B cell (primary cell): ENCODE data around the gene MRPL16. TPM values are rescaled to one million over a fixed set of nuclear protein-coding genes. Genes with fewer than 3 reads are reported as not detected.

Experiments
- ATAC-seq: fragments of 200-7000 bp; cut with Tn5 transposase; one replicate; pipeline ENCODE4 v1.10.0; 2021; ENCODE audit warnings: low read depth, mild to moderate bottlenecking, moderate number of reproducible peaks, moderate library complexity
- CTCF ChIA-PET: fragments of 350-600 bp; sonication (Branson Sonifier 250); formaldehyde crosslinking; loops from one replicate; lab custom pipeline; 2021; ENCODE audit warnings: antibody characterized with exemption, inconsistent platforms; lab: Charles Lee
- POLR2A ChIA-PET: fragments of 350-600 bp; sonication (Branson Sonifier 250); formaldehyde crosslinking; loops from one replicate; lab custom pipeline; 2021; ENCODE audit warnings: antibody characterized with exemption; lab: Charles Lee
- DNase-seq: peaks from one replicate; pipeline ENCODE4 v3.0.0; 2013
- H2AFZ ChIP-seq: 2 replicates; pipeline ENCODE4 v1.6.1; 2012; ENCODE audit warnings: mild to moderate bottlenecking, low read depth, low read length; ENCODE audit not compliant: insufficient read depth, poor library complexity, severe bottlenecking
- H3K27ac ChIP-seq, 2 donors: 1 replicate in 1 of 2; 2 replicates in 1 of 2; pipeline ENCODE4 v1.5.1; 2012 to 2013; ENCODE audit warnings: low read length in 2 of 2, mild to moderate bottlenecking in 2 of 2, moderate library complexity in 1 of 2
- H3K27me3 ChIP-seq, 4 experiments: fragments of 200-600 bp in 1 of 4; sonication (generic) in 1 of 4; replicated peaks in 1 of 4; 1 replicate in 2 of 4; 2 replicates in 2 of 4; pipeline versions ENCODE4 v1.6.1 to v1.7.0; 2013 to 2016; ENCODE audit warnings: low read length in 3 of 4, mild to moderate bottlenecking in 2 of 4, mixed read lengths in 1 of 4, moderate library complexity in 1 of 4; ENCODE audit not compliant: insufficient read depth in 4 of 4, control insufficient read depth in 3 of 4; ENCODE audit errors: control extremely low read depth in 1 of 4
- H3K36me3 ChIP-seq, 2 experiments: replicated peaks in 1 of 2; 1 replicate in 1 of 2; 2 replicates in 1 of 2; pipeline versions ENCODE4 v1.6.1 to v1.7.1; 2013; ENCODE audit warnings: low read length in 1 of 2; ENCODE audit not compliant: insufficient read depth in 2 of 2, control insufficient read depth in 1 of 2; ENCODE audit errors: control extremely low read depth in 1 of 2, extremely low read depth in 1 of 2
- H3K4me1 ChIP-seq, 2 donors: fragments of 200-600 bp in 1 of 2; sonication (generic) in 1 of 2; 1 replicate in 1 of 2; 2 replicates in 1 of 2; pipeline versions ENCODE4 v1.5.1 to v1.6.1; 2013 to 2017; ENCODE audit warnings: low read length in 2 of 2; ENCODE audit not compliant: control insufficient read depth in 2 of 2, insufficient read depth in 2 of 2
- H3K4me2 ChIP-seq: replicated peaks from 2 replicates; pipeline ENCODE3; 2012; ENCODE audit warnings: mild to moderate bottlenecking, low read depth, low read length; ENCODE audit not compliant: poor library complexity, severe bottlenecking
- H3K4me3 ChIP-seq, 5 experiments: fragments of 200-600 bp in 1 of 5; sonication (generic) in 1 of 5; 1 replicate in 3 of 5; 2 replicates in 2 of 5; pipeline versions ENCODE4 v1.5.1 to v1.7.0; 2011 to 2016; ENCODE audit warnings: low read length in 4 of 5, mild to moderate bottlenecking in 4 of 5, low read depth in 2 of 5, control low read depth in 1 of 5, moderate library complexity in 1 of 5; ENCODE audit not compliant: insufficient read depth in 1 of 5; ENCODE audit errors: control extremely low read depth in 1 of 5, extremely low read depth in 1 of 5
- H3K79me2 ChIP-seq: fragments of 200-600 bp; sonication (generic); one replicate; pipeline ENCODE4 v1.6.0; 2016; ENCODE audit warnings: low read length; ENCODE audit not compliant: control insufficient read depth, insufficient read depth
- H3K9ac ChIP-seq: fragments of 200-600 bp; sonication (generic); 2 replicates; pipeline ENCODE4 v1.6.1; 2017; ENCODE audit warnings: mild to moderate bottlenecking, low read length, moderate library complexity
- H3K9me3 ChIP-seq, 3 donors: one replicate each; pipeline versions ENCODE4 v1.6.1 to v1.7.1; 2013; ENCODE audit warnings: low read length in 2 of 3; ENCODE audit not compliant: control insufficient read depth in 2 of 3, insufficient read depth in 1 of 3; ENCODE audit errors: control extremely low read depth in 1 of 3
- H4K20me1 ChIP-seq: 2 replicates; pipeline ENCODE4 v1.6.0; 2012; ENCODE audit warnings: mild to moderate bottlenecking, low read length; ENCODE audit not compliant: insufficient read depth, control insufficient read depth, poor library complexity, severe bottlenecking
- H3K27ac Mint-ChIP-seq: one replicate; pipeline ENCODE4 v1.8.0; 2021; ENCODE audit warnings: mixed read lengths
- H3K27me3 Mint-ChIP-seq: one replicate; pipeline ENCODE4 v1.8.0; 2021; ENCODE audit warnings: mixed read lengths
- H3K4me1 Mint-ChIP-seq: one replicate; pipeline ENCODE4 v1.8.0; 2021; ENCODE audit warnings: mixed read lengths
- H3K4me3 Mint-ChIP-seq: one replicate; pipeline ENCODE4 v1.8.0; 2021; ENCODE audit warnings: mixed read lengths
- H3K9me3 Mint-ChIP-seq: one replicate; pipeline ENCODE4 v1.8.0; 2022; ENCODE audit warnings: mixed read lengths; ENCODE audit not compliant: insufficient read depth
- EZH2 ChIP-seq: IDR thresholded peaks from 2 replicates; pipeline ENCODE4 v1.6.1; 2012; ENCODE audit warnings: borderline replicate concordance, low read depth, mild to moderate bottlenecking, moderate library complexity, low read length; ENCODE audit not compliant: insufficient read depth, poor library complexity, severe bottlenecking
- WGBS: methylation state at CpG from one replicate; pipeline ENCODE4 v1.1.5; 2013; ENCODE audit warnings: missing lambda C conversion rate; ENCODE audit not compliant: insufficient coverage; 5-methylcytosine and 5-hydroxymethylcytosine counted together
- intact Hi-C: fragments of 100-400 bp; cut with micrococcal nuclease; formaldehyde crosslinking; loops from one replicate; pipeline ENCODE4 v1.10.0; 2022
- polyA plus RNA-seq: library from polyadenylated mRNA; depleted of rRNA; stranded (reverse); fragments of >200 nt; gene quantifications from 2 replicates; pipeline ENCODE4 v1.2.3, GENCODE V29; 2012
- total RNA-seq, 2 donors: library from RNA; stranded (reverse); fragments of 120-200 nt in 1 of 2; gene quantifications; 1 replicate in 1 of 2; 2 replicates in 1 of 2; pipeline versions ENCODE4 v1.2.3 to v1.2.4, GENCODE V29; 2013 to 2022
- TF ChIP-seq, protein P1 (sequence below): fragments of 200-600 bp; IDR thresholded peaks from one replicate; pipeline ENCODE4 v1.8.0; 2022; ENCODE audit warnings: antibody characterized with exemption, mild to moderate bottlenecking

The MRPL16 gene
- total and polyA plus RNA-seq, 2 donors (not counting 1 experiment from before 2014, with no cell fraction given): 38.3 to 41.0 TPM

DNA sequence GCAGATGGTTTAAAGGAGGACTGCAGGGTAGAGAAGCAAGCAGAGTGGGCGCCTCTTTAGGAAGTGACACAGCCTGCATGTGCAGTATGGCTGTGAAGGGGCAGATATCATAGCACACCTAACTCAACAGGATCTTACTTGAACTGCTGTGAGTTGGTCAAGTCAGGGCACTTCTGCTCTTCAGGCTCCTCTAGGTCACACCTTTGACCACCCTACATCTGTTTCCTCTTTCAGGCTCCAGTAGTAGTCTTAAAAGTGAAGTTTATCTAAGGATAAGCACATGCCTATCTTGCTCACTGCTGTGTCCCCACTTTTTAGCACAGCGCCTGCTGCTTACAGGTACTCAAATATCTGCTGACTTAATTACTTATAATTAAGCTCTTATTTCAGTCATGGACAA, 6.5 kb downstream of the MRPL16 start:
- intact Hi-C loops: loop anchor here (10.0 kb wide), 1 partner anchor 671 kb away; no protein-coding TSS in a partner anchor
- Histone ChIP-seq H3K9ac (no peak overlapping the region), H3K36me3 (peaks cover 0 to 37% of the 10 kb centered on the region in 2 experiments), H3K27me3 (no peaks in the 10 kb centered on the region), H3K4me3 (no peak overlapping the region), H4K20me1 (no peaks in the 10 kb centered on the region), H3K27ac (no peak overlapping the region), H3K4me2 (no peak overlapping the region), H3K4me1 (no peaks in the 10 kb centered on the region), H3K79me2 (no peaks in the 10 kb centered on the region), H3K9me3 (no peaks in the 10 kb centered on the region), H2AFZ (no peak overlapping the region)
- no peak for ATAC-seq
- POLR2A ChIA-PET: no interaction called here
- TF ChIP-seq EZH2: no peak
- TF ChIP-seq, protein P1, sequence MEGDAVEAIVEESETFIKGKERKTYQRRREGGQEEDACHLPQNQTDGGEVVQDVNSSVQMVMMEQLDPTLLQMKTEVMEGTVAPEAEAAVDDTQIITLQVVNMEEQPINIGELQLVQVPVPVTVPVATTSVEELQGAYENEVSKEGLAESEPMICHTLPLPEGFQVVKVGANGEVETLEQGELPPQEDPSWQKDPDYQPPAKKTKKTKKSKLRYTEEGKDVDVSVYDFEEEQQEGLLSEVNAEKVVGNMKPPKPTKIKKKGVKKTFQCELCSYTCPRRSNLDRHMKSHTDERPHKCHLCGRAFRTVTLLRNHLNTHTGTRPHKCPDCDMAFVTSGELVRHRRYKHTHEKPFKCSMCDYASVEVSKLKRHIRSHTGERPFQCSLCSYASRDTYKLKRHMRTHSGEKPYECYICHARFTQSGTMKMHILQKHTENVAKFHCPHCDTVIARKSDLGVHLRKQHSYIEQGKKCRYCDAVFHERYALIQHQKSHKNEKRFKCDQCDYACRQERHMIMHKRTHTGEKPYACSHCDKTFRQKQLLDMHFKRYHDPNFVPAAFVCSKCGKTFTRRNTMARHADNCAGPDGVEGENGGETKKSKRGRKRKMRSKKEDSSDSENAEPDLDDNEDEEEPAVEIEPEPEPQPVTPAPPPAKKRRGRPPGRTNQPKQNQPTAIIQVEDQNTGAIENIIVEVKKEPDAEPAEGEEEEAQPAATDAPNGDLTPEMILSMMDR: no peak
- Mint-ChIP-seq H3K4me3 (no peak overlapping the region), H3K27me3 (no peaks in the 10 kb centered on the region), H3K27ac (no peak overlapping the region), H3K9me3 (no peaks in the 10 kb centered on the region), H3K4me1 (no peaks in the 10 kb centered on the region)
- no peak for DNase-seq
- 100% methylated on average over 1 of the region's 2 CpGs for WGBS
- CTCF ChIA-PET: interaction anchor here (1.0 to 10.2 kb wide), 5 partner anchors 9 to 51 kb away, joined by 3 to 206 read pairs (median 4); partner anchors contain the start of gene STX3

DNA sequence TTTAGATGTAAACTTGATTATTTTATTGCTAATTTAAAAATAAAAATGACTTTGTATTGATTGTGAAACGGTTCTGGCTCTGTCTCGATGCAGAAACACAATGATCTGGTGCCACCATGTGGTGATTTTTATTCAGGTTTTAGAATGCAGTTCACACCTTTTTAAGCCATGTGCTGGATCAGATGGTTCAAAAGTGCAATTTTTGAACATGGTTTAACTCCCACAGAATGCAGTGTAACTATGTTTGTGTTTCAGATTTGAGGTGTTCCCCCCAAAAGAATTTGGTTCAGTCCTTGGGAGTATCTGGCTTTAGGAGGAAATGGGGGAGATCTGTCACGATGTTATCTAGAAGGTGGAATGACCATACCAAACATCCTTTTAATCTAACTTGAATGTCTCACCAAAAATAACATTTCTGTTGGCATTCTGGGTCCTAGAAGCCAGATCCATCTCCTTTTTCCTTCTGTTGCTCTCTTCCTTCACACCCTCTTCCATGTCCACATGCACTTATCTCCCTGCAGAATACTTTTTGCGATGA, 7.9 kb downstream of the MRPL16 start:
- no peaks in the 10 kb centered on the region for H3K9me3 Mint-ChIP-seq
- intact Hi-C loops: loop anchor here (1.0 to 10.0 kb wide), 2 partner anchors 265 to 672 kb away; no protein-coding TSS in a partner anchor
- CTCF ChIA-PET: interaction anchor here (1.0 to 10.2 kb wide), 12 partner anchors 8 to 265 kb away, joined by 3 to 206 read pairs (median 5); partner anchors contain the start of genes OSBP, PATL1 and STX3
- Histone ChIP-seq H3K27me3 (no peaks in the 10 kb centered on the region), H3K9ac (no peak overlapping the region), H3K4me3 (no peak overlapping the region), H3K36me3 (peaks cover 0 to 34% of the 10 kb centered on the region in 2 experiments), H3K27ac (no peak overlapping the region), H3K79me2 (no peaks in the 10 kb centered on the region), H3K4me1 (no peaks in the 10 kb centered on the region), H2AFZ (no peak overlapping the region), H3K9me3 (no peaks in the 10 kb centered on the region), H4K20me1 (no peaks in the 10 kb centered on the region), H3K4me2 (no peak overlapping the region)
- no peak overlapping the region for H3K4me3 Mint-ChIP-seq
- TF ChIP-seq EZH2: no peak
- TF ChIP-seq, protein P1: peak; percentile 80
- peak; percentile 79 for DNase-seq
- ATAC-seq: peak; percentile 64
- H3K27ac Mint-ChIP-seq: no peak overlapping the region
- 6% methylated on average over 2 of the region's 4 CpGs for WGBS
- H3K27me3 Mint-ChIP-seq: no peaks in the 10 kb centered on the region
- POLR2A ChIA-PET: interaction anchor here (1.0 kb wide), 1 partner anchor 48 kb away, joined by 5 read pairs; the partner anchor contains the start of gene STX3
- H3K4me1 Mint-ChIP-seq: no peaks in the 10 kb centered on the region
